Stimulated activated CD4-positive, alpha-beta T cell treated with anti-CD3 and anti-CD28 coated beads, Interleukin-2, amount 100 ng/mL, for 24 hours (primary cell): Measurements from ENCODE around the gene PPM1B.
"Not testable (repeated sequence)": the region's sequence is repeated elsewhere in the genome, so short reads cannot be mapped to it uniquely, and the experiment has no call there.

Experiments used
- DNase-seq, 2 donors: peaks; one replicate each; pipeline ENCODE4 v3.0.0-alpha.2; 2020

PPM1B gene

GRCh38 chr2:44164617-44165016, 4.1 kb upstream of the PPM1B start:
- no peak for DNase-seq

GRCh38 chr2:44166096-44166495, 2.6 kb upstream of the PPM1B start:
- no peak for DNase-seq

GRCh38 chr2:44167311-44167907, 1.3 kb upstream of the PPM1B start:
- DNase-seq: no peak

- peak; percentile 95 to 97 for DNase-seq
These were observed 581 bp upstream of the PPM1B start for GRCh38 chr2:44167908-44168680.

GRCh38 chr2:44169155-44169898, 652 bp downstream of the PPM1B start:
- DNase-seq: peak in 1 of 2 donors; percentile 53

- no peak for DNase-seq
These were observed 1.6 kb downstream of the PPM1B start for GRCh38 chr2:44170311-44170717.

GRCh38 chr2:44171018-44171417, 2.3 kb downstream of the PPM1B start:
- no peak for DNase-seq

- DNase-seq: not testable (repeated sequence)
These were observed 2.8 kb downstream of the PPM1B start for GRCh38 chr2:44171442-44171841.

- no peak for DNase-seq
These were observed 3.9 kb downstream of the PPM1B start for GRCh38 chr2:44172576-44172975.

- no peak for DNase-seq
These were observed 10.3 kb downstream of the PPM1B start for GRCh38 chr2:44178950-44179349.

- no peak for DNase-seq
These were observed 13.0 kb downstream of the PPM1B start for GRCh38 chr2:44181648-44182047.

- DNase-seq: no peak
These were observed 15.4 kb downstream of the PPM1B start for GRCh38 chr2:44184106-44184505.

GRCh38 chr2:44186810-44187209, 18.1 kb downstream of the PPM1B start:
- no peak for DNase-seq

- DNase-seq: no peak
These were observed 18.6 kb downstream of the PPM1B start for GRCh38 chr2:44187251-44187650.

GRCh38 chr2:44188696-44189095, 20.0 kb downstream of the PPM1B start:
- no peak for DNase-seq

- DNase-seq: no peak
These were observed 20.4 kb downstream of the PPM1B start for GRCh38 chr2:44189104-44189503.

- DNase-seq: no peak
These were observed 21.9 kb downstream of the PPM1B start for GRCh38 chr2:44190526-44190925.

- no peak for DNase-seq
These were observed 23.1 kb downstream of the PPM1B start for GRCh38 chr2:44191739-44192138.

GRCh38 chr2:44192646-44193045, 24.0 kb downstream of the PPM1B start:
- DNase-seq: no peak

- DNase-seq: no peak
These were observed 27.0 kb downstream of the PPM1B start for GRCh38 chr2:44195714-44196113.

GRCh38 chr2:44197816-44198215, 29.1 kb downstream of the PPM1B start:
- no peak for DNase-seq

- no peak for DNase-seq
These were observed 31.3 kb downstream of the PPM1B start for GRCh38 chr2:44200011-44200410.

- DNase-seq: no peak
These were observed 32.1 kb downstream of the PPM1B start for GRCh38 chr2:44200759-44201158.

- no peak for DNase-seq
These were observed 33.0 kb downstream of the PPM1B start for GRCh38 chr2:44201648-44202165.
